Measurements from ENCODE around the gene PITPNC1. TPM values are rescaled to one million over a fixed set of nuclear protein-coding genes. Genes with fewer than 3 reads are reported as not detected.
"Not testable (repeated sequence)": the region's sequence is repeated elsewhere in the genome, so short reads cannot be mapped to it uniquely, and the experiment has no call there.

Gene PITPNC1
- total RNA-seq, 2 experiments from 2014 or later, result 40.8 to 42.3 TPM

DNA sequence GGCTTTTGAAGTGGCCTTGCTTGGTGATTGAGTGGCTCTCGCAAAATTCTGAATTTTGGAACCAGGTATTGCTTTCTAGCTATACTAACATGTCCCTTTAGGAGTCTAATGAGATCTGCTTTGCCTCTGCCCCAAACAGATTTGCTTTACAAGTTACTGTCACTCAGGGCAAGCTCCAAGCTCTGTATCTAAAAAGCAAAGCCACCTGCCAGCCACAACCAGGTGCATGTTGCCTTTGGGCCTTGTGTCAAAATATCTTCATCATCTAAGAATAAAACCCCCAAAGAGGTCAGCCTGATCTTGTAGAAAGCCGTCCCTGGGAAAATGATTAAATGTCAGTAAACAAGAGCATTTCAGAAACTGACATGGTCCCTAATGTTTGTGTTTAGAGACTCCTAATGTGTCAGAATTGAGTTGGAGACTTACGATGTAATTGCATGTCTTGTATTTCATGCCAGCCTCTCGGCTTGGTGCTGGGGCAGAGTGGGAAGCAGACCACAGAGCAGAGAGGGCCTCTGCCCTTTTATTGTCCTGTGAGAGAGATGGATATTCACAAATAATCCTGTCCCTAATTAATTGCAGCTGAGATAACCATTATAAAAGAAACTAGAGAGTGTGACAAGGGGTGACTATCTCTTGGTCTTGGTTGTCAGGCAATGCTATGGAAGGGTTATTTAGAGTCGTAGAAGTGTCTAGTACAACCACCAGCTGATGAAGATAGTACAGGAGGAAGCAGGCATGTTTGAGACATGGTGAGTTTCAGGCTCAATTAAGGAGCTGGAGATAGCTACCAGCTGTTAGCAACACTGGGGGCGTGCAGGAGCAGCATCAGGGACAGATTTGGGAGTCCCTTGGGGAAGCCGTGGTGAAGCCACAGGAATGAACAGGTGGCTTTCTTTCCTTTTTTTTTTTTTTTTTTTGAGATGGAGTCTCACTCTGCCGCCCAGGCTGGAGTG, 90.7 kb downstream of the PITPNC1 start:
- POLR2A ChIA-PET, result interaction anchor here (0.6 to 0.7 kb wide), 3 partner anchors 49 to 92 kb away, joined by 4 to 8 read pairs (median 5); no protein-coding TSS in a partner anchor
- CTCF ChIA-PET, result interaction anchor here (0.7 to 1.5 kb wide), 3 partner anchors 11 to 89 kb away, joined by 3 to 4 read pairs (median 3); no protein-coding TSS in a partner anchor

DNA sequence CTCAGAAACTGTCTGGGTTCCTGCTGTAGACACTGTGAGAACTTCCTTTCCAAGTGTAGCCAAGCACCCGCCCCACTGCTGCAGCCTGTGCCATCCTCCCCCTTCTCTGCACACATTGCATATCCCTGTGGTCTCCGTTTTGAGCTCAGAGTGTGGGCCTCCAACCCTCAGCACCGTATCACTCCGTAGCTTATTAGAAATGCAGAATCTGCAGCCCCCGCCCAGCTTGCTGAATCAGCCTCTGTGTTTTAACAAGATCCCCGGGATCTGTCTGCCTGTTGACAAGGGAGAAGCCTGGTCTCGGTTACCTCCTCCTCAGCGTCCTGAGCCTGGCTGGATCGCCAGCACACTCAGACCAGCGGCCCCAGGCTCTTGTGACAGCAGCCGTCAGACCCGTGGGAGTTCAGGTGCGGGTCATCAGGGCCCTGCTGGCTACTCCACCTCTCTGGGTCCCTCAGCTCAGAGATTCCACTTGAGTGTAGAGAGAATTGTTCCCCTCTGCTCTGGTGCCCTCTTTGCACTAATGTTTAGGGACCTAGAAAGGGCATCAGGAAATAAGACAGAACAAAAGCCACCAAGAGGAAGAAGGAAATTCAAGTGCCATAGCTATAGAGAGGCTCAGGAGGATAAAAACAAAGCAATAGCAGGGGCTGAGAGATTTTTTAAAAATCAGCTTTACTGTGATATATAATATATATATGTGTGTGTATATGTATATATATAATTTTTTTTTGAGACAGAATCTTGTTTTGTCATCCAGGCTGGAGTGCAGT, 92.3 kb downstream of the PITPNC1 start:
- ChIA-PET CTCF (interaction anchor here (1.0 to 1.7 kb wide), 7 partner anchors 16 to 94 kb away, joined by 3 to 10 read pairs (median 4); no protein-coding TSS in a partner anchor), POLR2A (interaction anchor here (1.0 to 1.8 kb wide), 3 partner anchors 13 to 91 kb away, joined by 3 to 7 read pairs (median 5); no protein-coding TSS in a partner anchor)

DNA sequence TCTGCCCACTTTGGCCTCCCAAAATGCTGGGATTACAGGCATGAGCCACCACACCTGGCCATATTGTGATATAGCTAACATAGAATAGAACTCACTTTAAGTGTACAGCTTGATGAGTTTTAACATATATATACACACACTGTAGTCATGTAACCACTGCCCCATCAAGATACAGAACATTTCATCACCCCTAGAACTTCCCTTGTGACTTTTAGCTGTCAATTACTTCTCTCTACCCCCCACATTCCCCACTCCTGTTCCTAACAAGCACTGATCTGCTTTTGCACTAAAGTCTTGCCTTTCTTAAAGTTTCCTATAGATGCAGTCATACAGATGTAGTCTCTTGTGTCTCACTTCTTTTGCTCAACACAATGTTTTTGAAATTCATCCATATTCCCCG, 93.1 kb downstream of the PITPNC1 start:
- ChIA-PET POLR2A (interaction anchor here (1.2 to 1.8 kb wide), 2 partner anchors 36 to 92 kb away, joined by 5 to 7 read pairs; no protein-coding TSS in a partner anchor), CTCF (interaction anchor here (0.6 to 1.7 kb wide), 7 partner anchors 35 to 95 kb away, joined by 3 to 10 read pairs (median 4); no protein-coding TSS in a partner anchor)

DNA sequence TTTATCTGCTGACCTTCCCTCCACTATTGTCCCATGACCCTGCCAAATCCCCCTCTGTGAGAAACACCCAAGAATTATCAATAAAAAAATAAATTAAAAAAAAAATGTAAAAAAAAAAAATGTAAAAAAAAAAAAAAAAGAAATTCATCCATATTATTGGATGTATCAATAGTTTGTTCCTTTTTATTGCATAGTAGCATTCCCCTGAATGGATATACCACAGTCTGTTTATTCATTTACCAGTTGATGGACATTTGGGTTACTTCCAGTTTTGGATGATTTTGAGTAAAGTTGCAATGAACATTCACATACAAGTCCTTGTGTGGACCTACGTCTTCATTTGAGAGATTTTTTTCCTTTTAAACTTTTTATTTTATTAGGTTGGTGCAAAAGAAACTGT, 94.0 kb downstream of the PITPNC1 start:
- ChIA-PET POLR2A (no interaction called here), CTCF (no interaction called here)

DNA sequence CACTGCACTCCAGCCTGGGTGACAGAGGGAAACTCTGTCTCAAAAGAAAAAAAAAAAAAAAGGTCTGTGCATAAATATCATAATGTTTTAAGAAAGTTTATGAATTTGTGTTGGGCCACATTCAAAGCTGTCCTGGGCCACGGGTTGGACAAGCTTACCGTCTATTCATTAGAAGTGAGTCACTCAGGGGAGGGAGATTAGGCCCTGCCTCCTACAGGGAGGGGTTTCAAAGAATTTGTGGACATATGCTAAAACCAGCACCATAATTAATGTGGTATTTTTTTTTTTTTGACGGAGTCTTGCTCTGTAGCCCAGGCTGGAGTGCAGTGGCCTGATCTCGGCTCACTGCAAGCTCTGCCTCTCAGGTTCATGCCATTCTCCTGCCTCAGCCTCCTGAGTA, 95.5 kb downstream of the PITPNC1 start:
- ChIA-PET POLR2A (interaction anchor here (0.7 to 1.7 kb wide), 2 partner anchors 18 to 39 kb away, joined by 3 to 6 read pairs; no protein-coding TSS in a partner anchor), CTCF (interaction anchor here (0.6 kb wide), 1 partner anchor 72 kb away, joined by 3 read pairs; no protein-coding TSS in a partner anchor)

DNA sequence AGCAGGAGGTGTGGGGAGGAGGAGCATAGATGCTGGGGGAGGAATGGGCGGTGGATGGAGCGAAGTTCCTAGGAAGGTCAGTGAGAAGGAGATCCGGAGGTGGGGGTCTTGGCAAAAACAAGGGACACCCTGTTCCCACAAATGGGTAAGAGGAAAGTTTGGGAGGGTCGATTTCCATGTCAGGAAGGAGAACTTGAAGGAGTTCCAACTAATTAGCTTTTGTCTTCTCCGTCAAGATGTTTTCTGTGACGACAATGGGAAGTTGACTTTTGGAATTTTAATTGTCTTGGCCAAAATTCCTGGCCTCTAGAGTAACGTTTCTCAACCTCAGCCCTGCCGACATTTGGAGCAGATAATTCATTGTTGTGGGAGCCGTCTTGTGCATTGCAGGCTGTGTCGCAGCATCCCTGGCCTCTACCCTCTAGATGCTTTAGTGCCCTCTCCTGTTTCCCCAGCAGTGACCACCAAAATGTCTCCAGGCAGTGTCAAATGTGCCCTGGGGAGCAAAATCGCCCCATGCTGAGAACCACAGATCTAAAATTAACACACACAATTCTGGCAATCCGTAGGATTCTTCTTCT, 97.1 kb downstream of the PITPNC1 start:
- ChIA-PET POLR2A (interaction anchor here (0.5 kb wide), 1 partner anchor 708 kb away, joined by 7 read pairs; no protein-coding TSS in a partner anchor), CTCF (interaction anchor here (1.1 to 5.4 kb wide), 10 partner anchors 21 to 129 kb away, joined by 3 to 68 read pairs (median 8); partner anchors contain the start of gene PITPNC1)

DNA sequence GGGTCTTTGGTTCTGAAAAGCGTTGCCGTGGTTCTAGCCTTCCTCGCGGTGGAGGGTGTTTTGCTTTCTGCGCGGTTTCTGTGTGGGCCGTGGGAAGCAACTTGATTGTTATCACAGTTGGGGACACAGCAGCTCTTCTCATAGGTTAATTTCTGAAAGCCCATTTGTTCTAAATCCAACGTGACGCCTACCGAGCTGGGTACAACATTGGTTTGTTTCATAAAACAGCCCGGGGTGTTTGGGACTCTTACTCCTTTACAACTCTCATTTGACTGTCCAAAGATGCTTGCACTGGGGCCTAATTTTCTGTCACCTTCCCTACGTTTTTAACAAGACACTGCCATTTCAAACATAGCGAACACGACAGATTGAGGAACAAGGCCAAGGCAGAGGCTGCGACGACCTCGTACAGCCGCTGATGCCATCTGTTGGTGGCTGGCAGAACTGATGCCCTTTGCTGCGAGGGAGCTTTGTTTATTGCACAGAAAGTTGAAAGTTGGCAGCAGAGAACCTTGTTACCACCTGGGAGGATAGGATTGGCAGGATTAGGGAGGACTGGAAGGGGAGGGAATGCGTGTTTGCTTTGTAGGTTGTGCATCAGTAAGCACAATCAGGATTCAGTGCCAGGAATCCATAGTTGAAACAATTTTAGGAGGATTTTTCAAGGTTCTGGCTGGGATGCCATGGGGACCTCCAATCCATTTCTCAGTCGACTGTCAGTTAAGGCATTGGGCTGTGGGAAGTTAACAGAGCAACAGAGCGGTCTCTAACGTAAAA, 98.3 kb downstream of the PITPNC1 start:
- POLR2A ChIA-PET, result interaction anchor here (0.6 to 2.2 kb wide), 5 partner anchors 34 to 115 kb away, joined by 3 to 14 read pairs (median 6); partner anchors contain the start of gene PITPNC1
- CTCF ChIA-PET, result interaction anchor here (0.7 to 5.4 kb wide), 38 partner anchors 9 to 213 kb away, joined by 3 to 68 read pairs (median 4); partner anchors contain the start of genes PITPNC1 and PSMD12

DNA sequence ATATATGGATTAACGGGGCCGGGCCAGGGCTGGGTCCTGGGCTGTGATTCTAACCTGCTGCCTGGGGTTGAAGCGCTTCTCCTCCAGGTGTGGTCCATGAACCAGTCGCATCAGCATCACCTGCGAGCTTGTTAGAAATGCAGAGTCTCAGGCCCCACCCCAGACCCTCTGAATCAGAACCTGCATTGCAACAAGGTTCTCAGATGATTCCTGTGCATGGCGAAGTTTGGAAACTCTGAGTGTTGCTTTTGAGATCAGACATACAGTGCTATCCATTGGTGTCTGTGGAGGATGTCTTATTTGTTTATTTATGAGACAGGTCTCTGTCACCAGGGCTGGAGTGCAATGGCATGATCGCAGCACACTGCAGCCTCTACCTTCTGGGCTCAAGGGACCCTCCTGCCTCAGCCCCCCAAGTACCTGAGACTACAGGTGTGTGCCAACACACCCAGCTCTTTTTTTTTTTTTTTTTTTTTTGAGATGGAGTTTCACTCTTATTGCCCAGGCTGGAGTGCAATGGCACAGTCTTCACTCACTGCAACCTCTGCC, 99.8 kb downstream of the PITPNC1 start:
- POLR2A ChIA-PET, result interaction anchor here (0.6 to 2.2 kb wide), 5 partner anchors 14 to 112 kb away, joined by 3 to 14 read pairs (median 4); partner anchors contain the start of gene PITPNC1
- CTCF ChIA-PET, result interaction anchor here (1.6 to 5.4 kb wide), 9 partner anchors 7 to 96 kb away, joined by 3 to 68 read pairs (median 11); partner anchors contain the start of gene PITPNC1

DNA sequence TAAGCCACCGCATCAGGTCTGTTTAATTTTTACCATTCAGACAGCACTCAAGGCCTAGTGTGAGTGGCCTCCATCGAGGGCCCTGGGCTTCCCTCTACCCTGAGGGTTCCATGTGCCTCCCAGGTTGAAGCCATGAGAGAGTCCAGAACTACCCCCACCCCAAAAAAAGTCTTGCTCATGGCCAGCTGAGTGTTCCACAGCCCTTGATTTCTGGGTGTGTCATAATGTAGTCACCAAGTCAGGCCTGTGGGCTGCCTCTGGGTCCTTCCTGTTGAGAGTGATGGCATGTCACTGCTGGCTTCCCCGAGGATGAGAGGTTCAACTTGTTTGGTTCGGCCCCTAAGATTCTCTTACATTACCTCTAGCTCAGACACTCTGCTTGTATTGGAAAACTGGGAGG, 100.6 kb downstream of the PITPNC1 start:
- CTCF ChIA-PET, result interaction anchor here (0.6 to 5.4 kb wide), 7 partner anchors 9 to 499 kb away, joined by 3 to 68 read pairs (median 8); partner anchors contain the start of gene PITPNC1
- POLR2A ChIA-PET, result interaction anchor here (1.0 to 1.4 kb wide), 3 partner anchors 37 to 112 kb away, joined by 3 to 4 read pairs (median 4); no protein-coding TSS in a partner anchor

DNA sequence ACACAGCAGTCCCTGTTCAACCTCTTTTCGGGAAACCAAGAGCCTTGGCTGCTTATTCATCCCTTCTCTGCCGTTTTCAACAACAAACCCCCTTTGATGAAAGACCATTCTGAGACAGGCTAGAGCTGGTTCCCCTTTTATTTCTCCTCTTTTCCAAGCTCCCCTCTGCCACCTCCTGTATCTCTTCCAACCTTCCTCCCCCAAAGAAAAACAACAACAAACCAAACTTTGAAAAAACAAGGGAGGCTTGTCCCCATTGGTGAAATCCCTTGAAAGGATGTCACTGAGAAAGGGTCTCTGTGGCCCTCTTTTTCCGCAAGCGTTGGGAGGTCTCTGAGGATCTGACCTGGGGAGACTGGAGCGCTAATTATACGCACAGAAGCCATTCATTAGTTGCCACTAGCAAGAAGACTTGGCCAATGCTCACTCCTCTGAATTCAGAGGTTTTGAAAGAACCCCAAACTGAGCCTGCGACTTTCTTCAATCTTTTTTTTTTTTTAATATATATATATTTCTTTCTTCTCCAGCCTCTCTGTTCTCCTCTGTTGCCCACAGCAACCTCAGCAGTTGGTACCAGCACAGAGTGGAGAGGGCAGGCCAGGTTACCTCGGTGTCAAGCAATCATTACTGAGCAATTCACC, 101.4 kb downstream of the PITPNC1 start:
- ChIA-PET CTCF (interaction anchor here (1.4 to 5.4 kb wide), 4 partner anchors 38 to 104 kb away, joined by 5 to 68 read pairs (median 26); partner anchors contain the start of gene PITPNC1), POLR2A (interaction anchor here (1.0 to 1.4 kb wide), 2 partner anchors 38 to 100 kb away, joined by 3 to 4 read pairs; no protein-coding TSS in a partner anchor)

DNA sequence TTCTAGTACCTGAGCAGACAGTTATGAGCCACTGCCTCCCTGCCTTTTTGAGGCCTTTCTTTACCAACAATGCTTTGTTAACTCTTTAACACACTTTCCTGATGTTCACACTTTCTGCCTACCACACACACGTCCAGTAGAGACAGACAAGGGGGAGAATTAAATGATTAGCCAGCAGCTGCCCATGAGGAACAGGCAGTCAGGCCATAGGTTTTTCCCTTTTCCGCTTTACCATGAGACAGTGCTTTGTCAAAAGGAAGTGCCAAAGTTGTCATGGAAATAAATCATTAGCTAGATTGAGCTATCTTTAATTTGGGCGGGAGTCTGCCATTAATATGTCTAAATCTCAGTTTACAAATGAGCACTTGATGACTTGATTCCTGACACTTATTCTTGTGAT, 102.1 kb downstream of the PITPNC1 start:
- ChIA-PET POLR2A (no interaction called here), CTCF (interaction anchor here (1.4 to 5.4 kb wide), 2 partner anchors 99 to 104 kb away, joined by 5 to 68 read pairs; partner anchors contain the start of gene PITPNC1)

DNA sequence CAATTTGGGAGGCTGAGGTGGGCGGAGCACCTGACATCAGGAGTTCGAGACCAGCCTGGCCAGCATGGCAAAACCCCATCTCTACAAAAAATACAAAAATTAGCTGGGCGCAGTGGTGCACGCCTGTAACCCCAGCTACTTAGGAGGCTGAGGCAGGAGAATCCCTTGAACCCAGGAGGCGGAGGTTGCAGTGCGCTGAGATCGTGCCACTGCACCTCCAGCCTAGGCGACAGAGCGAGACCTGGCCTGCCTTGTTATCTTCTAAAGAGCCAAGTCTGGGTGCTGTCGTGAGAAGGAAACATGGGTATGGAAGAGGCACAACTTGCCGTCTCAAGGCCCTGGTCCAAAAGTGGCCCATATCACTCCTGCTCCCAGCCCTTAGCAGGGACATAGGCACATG, 103.9 kb downstream of the PITPNC1 start:
- CTCF ChIA-PET, result interaction anchor here (1.3 kb wide), 1 partner anchor 106 kb away, joined by 3 read pairs; no protein-coding TSS in a partner anchor
- POLR2A ChIA-PET, result not testable (repeated sequence)

DNA sequence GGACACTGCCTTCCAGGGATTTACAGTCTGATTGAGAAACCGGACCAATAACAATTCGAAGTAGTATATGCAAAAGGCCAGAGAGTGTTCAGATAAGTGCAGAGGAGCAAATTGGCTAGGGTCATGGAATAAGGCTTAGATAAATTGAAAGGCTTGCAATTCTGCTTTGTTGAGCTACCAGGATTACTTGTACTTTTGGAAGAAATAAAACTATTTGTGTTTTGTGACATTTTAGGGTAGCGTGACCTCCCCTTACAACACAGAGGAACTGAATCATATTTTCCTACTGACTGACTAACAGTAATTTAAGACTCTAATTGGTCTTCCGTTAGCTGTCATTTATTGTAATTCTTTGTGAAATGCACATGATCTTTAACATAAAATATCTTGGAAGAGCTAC, 104.7 kb downstream of the PITPNC1 start:
- POLR2A ChIA-PET, result interaction anchor here (0.6 kb wide), 1 partner anchor 48 kb away, joined by 8 read pairs; no protein-coding TSS in a partner anchor
- CTCF ChIA-PET, result interaction anchor here (1.3 kb wide), 1 partner anchor 107 kb away, joined by 3 read pairs; no protein-coding TSS in a partner anchor

DNA sequence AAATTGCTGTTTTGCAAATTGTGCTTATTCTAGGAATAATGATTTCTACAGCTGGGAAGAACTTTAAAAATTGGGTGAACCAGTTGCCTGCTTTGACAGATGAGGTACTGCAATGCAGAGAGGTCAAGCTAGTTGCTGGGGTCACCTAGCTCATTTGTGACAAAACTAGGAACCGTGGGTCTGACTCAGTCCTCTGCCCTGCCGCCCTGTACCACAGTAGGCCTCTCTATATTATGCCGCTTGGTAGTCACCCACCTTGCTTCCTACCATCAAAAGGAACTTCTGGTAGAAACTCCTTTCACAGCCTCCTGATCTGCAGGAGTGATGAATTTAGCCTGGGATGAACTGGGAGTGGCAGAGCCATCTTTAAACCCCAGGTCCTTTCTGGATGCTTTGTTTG, 105.7 kb downstream of the PITPNC1 start:
- POLR2A ChIA-PET, result interaction anchor here (0.5 to 1.0 kb wide), 3 partner anchors 14 to 120 kb away, joined by 3 to 6 read pairs (median 5); no protein-coding TSS in a partner anchor
- CTCF ChIA-PET, result interaction anchor here (0.8 to 3.1 kb wide), 2 partner anchors 7 to 104 kb away, joined by 3 to 12 read pairs; no protein-coding TSS in a partner anchor

DNA sequence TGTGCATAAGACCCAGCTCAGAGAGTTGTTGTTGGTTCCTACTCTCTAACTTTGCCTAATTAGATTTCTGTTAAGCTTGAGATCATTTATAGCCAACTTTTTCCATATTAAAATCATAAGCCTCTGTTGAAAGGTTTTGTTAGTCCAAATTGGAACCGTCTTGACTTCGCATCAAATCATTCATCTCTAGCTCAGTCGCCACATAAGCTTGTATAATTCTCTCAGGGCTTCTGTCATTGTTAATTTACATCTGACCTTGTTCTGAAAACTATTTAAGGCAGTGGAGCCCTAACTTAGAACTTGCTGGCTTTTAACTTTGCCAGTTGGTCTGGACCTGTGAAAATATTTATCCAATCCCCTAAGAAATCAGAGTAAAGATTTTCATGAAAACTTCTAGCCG, 107.2 kb downstream of the PITPNC1 start:
- CTCF ChIA-PET, result interaction anchor here (0.6 to 3.1 kb wide), 2 partner anchors 9 to 97 kb away, joined by 3 to 12 read pairs; no protein-coding TSS in a partner anchor
- POLR2A ChIA-PET, result interaction anchor here (0.6 kb wide), 1 partner anchor 74 kb away, joined by 3 read pairs; no protein-coding TSS in a partner anchor

DNA sequence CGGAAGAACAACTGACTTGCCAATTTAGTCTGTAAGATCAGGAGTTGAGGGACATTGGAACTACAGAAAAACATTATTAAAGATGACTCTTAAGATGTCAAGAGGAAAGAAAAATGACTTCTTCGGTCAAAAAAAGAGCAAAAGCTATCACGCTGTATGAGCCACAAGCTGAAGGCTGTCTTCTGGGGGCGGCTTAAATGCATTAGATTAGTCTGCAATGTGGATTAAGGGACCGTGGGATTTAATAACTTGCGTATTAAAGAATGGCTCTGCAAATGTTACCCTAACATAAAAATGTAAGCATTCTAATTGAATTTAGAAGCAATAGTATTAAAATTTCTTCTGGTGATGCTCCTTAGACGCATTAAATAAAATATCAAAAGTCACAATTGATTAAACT, 108.6 kb downstream of the PITPNC1 start:
- POLR2A ChIA-PET, result no interaction called here
- CTCF ChIA-PET, result interaction anchor here (0.9 to 3.1 kb wide), 2 partner anchors 10 to 44 kb away, joined by 3 to 12 read pairs; no protein-coding TSS in a partner anchor

Data from activated CD8-positive, alpha-beta memory T cell treated with anti-CD3 and anti-CD28 coated beads for 36 hours (primary cell).